ENCODE results near the gene SALL1. TPM values are rescaled to one million over a fixed set of nuclear protein-coding genes. Genes with fewer than 3 reads are reported as not detected.

Gene SALL1
- total and polyA plus RNA-seq, 2 of the 8 experiments (the other 6 are each of a cell fraction or from before 2014, with no cell fraction given): 33.7 to 56.8 TPM

DNA sequence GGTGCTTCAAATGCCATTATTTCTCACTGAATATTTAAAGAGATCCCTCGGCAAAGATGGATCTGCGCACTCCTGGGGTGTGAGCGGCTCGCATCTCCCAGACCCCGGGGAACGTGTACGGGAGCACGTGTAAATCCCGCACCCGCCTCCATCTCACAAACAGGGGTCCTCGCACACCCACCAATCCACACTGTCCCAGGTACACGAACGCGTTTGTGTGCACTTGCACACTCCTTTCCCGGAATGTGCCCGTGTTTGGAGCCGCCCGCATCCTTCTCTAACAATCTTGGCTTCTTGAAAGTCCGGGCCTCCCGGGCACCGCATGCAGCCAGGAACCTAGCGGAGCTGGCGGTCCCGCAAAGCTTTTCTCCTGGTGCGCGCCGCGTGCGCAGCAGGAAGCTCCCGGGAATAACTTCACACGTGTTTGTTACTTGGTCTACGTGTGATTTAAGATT is 2.5 kb upstream of the SALL1 start:
- Histone ChIP-seq H2BK5ac (ENCODE audit: low read depth, low read length) (peak overlapping the region; percentile 80; the same call in 1 of the 2 replicates), H3K79me2 (ENCODE audit: control insufficient read depth in 1 of 2, insufficient read depth in 2 of 2, low read length in 2 of 2) (peaks cover 15 to 25% of the 10 kb centered on the region in 2 experiments), H4K8ac (ENCODE audit: extremely low read depth, insufficient read depth, low read length) (peak overlapping the region; percentile 53; the same call in 1 of the 2 replicates), H3K4me3 (ENCODE audit: extremely low read depth in 1 of 4, insufficient read depth in 2 of 4, low read depth in 3 of 4, low read length in 4 of 4) (peak overlapping the region; percentile 76 to 100 (median 84)), H3K4ac (replicated peaks; ENCODE audit: insufficient read length, low read depth, low read length) (no peak overlapping the region), H3K18ac (ENCODE audit: extremely low read depth, low read length) (peak overlapping the region; percentile 53), H3K9me3 (ENCODE audit: insufficient read depth in 2 of 2, low read depth in 1 of 2, low read length in 1 of 2) (no peaks in the 10 kb centered on the region), H2BK15ac (ENCODE audit: low read length) (peak overlapping the region; percentile 55; the same call in 1 of the 2 replicates), H3K23ac (ENCODE audit: insufficient read length) (no peak overlapping the region), H2AFZ (ENCODE audit: low read length) (no peak overlapping the region), H2BK20ac (ENCODE audit: low read length) (no peak overlapping the region), H3K4me2 (ENCODE audit: insufficient read depth in 1 of 2, low read depth in 2 of 2, low read length in 2 of 2) (peak overlapping the region; percentile 94 to 99), H3K27me3 (replicated peaks in 1 of 4; ENCODE audit: control insufficient read depth in 3 of 4, extremely low read depth in 1 of 4, insufficient read depth in 3 of 4, low read length in 3 of 4) (peaks cover 3 to 34% (median 17%) of the 10 kb centered on the region in 4 experiments; a peak in 6 of 7 replicates), H3K9ac (replicated peaks in 1 of 4; ENCODE audit: extremely low read depth in 1 of 4, low read depth in 3 of 4, low read length in 3 of 4) (peak overlapping the region in 3 of 4 experiments; percentile 35 to 90 (median 42); a peak in 5 of 7 replicates), H4K5ac (ENCODE audit: insufficient read length, low read depth, low read length) (no peak overlapping the region), H4K20me1 (replicated peaks in 1 of 2; ENCODE audit: control insufficient read depth in 1 of 2, insufficient read depth in 2 of 2, low read length in 2 of 2) (no peaks in the 10 kb centered on the region), H3K36me3 (ENCODE audit: control insufficient read depth in 2 of 4, insufficient read depth in 4 of 4, low read length in 3 of 4) (peaks cover 0 to 6% (median 0%) of the 10 kb centered on the region in 4 experiments; a peak in 1 of 8 replicates), H3K27ac (ENCODE audit: low read depth, low read length) (no peak overlapping the region), H2BK120ac (replicated peaks; ENCODE audit: low read depth, low read length) (no peak overlapping the region), H3K79me1 (ENCODE audit: low read depth, low read length) (no peaks in the 10 kb centered on the region; the same call in 1 of the 2 replicates), H4K91ac (replicated peaks; ENCODE audit: insufficient read length, low read length) (peak overlapping the region; percentile 36), H3K4me1 (replicated peaks in 1 of 4; ENCODE audit: control insufficient read depth in 3 of 4, insufficient read depth in 4 of 4, low read length in 3 of 4) (peaks cover 8 to 19% (median 12%) of the 10 kb centered on the region in 4 experiments; a peak in 6 of 7 replicates), H3K14ac (ENCODE audit: insufficient read length) (no peak overlapping the region), H3K56ac (replicated peaks; ENCODE audit: insufficient read length, low read depth, low read length) (no peak overlapping the region), H2BK12ac (ENCODE audit: low read depth, low read length) (peak overlapping the region; percentile 97), H3K23me2 (ENCODE audit: low read depth, low read length) (peaks cover 38% of the 10 kb centered on the region), H2AK5ac (ENCODE audit: low read depth, low read length) (peak overlapping the region; percentile 98)
- ChIA-PET CTCF (ENCODE audit: partially characterized antibody) (interaction anchor here (0.6 to 1.9 kb wide), 4 partner anchors 170 to 1292 kb away, joined by 3 to 5 read pairs (median 4); no protein-coding TSS in a partner anchor), POLR2A (ENCODE audit: partially characterized antibody) (interaction anchor here (0.5 to 3.3 kb wide), 9 partner anchors 10 to 961 kb away, joined by 3 to 33 read pairs (median 8); no protein-coding TSS in a partner anchor)
- WGBS, 2 experiments (ENCODE audit: extremely low coverage in 1 of 2, insufficient coverage in 1 of 2, insufficient read length in 1 of 2, insufficient replicate concordance in 2 of 2, low coverage in 1 of 2, low lambda C conversion rate in 2 of 2, missing lambda C conversion rate in 1 of 2): 1% methylated on average over 32 of the region's 32 CpGs; no CpG with 5 or more reads in 1 of the 2 experiments
- DNase-seq (ENCODE audit: low read depth in 1 of 2, low spot score in 2 of 2) (peak in 1 of 2 experiments; percentile 63), FAIRE-seq (no peak)
- peak; percentile 78; the same call in 1 of the 2 replicates for TF ChIP-seq E2F6 (IDR thresholded peaks at IDR 0.05)
- no peak for TF ChIP-seq NRF1 (IDR thresholded peaks at IDR 0.05; ENCODE audit: low read depth, low read length)
- 0 out of 2 replicates have a peak, but pooled peaks have one; percentile 36 for TF ChIP-seq TEAD4 (IDR thresholded peaks at IDR 0.05; ENCODE audit: low read depth, low read length)
- peak; percentile 36 for TF ChIP-seq KDM4A (IDR thresholded peaks at IDR 0.05; ENCODE audit: low read depth, low read length, severe bottlenecking)
- no peak for TF ChIP-seq SP2 (IDR thresholded peaks at IDR 0.05; ENCODE audit: low read length)
- TF ChIP-seq JUND (IDR thresholded peaks at IDR 0.05; ENCODE audit: low read length): no peak
- peak; percentile 78 for TF ChIP-seq MAX (IDR thresholded peaks at IDR 0.05)
- peak; percentile 43 for TF ChIP-seq RNF2 (IDR thresholded peaks at IDR 0.05; ENCODE audit: borderline replicate concordance, low read depth, low read length, missing control alignments, poor library complexity, severe bottlenecking)
- TF ChIP-seq TAF7 (optimal IDR thresholded peaks at IDR 0.05; ENCODE audit: borderline replicate concordance, low read depth, low read length): peak; percentile 24

Data from H1 (cell line).